Heart left ventricle (tissue), 13 donors: ENCODE results near the gene SHLD1.

Source experiments
- CTCF ChIP-seq, 12 donors: fragments of 200-600 bp; sonication (generic) in 4 of 12; IDR thresholded peaks; one replicate each; pipeline versions ENCODE4 v1.5.0 to v1.8.0; 2018 to 2022; ENCODE audit warnings: antibody characterized with exemption in 12 of 12, mild to moderate bottlenecking in 5 of 12
- POLR2A ChIP-seq, 2 donors: fragments of 450-650 bp; IDR thresholded peaks; one replicate each; pipeline ENCODE4 v1.6.1; 2017; ENCODE audit warnings: antibody characterized with exemption in 2 of 2, mild to moderate bottlenecking in 2 of 2, moderate library complexity in 2 of 2
- donor health status: ischemic (EF 13 %, LVEDD 7.1; RV severe dilation, severe dysfunction).
- donor health status: DM: no; HTN: yes; CAD: no.
- donor health status: DM: no; HTN: no; CAD: no.
- donor health status: ischemic (EF 25% LVEDD 6.9; RV normal size, moderate dysfunction).
- donor health status: ischemic (EF 25% LVEDD 5.7; RV mildly dilated, moderate dysfunction).
- donor health status: ischemic (EF 35%, LVEDD 5.7; RV mildly dilated, moderate dysfunction).
- donor health status: nonischemic (EF 11% LVEDD 7.7; RV severe dilation, severe dysfunction).
- donor health status: DM: yes; HTN: yes; CAD: no.
- donor health status: PGD.
- donor health status: ischemic (EF 29% LVEDD 5.4; RV normal size, mild dysfunction).
- donor health status: nonischemic (EF 23%, LVEDD 6.1; RV moderate dilation, normal function).

DNA sequence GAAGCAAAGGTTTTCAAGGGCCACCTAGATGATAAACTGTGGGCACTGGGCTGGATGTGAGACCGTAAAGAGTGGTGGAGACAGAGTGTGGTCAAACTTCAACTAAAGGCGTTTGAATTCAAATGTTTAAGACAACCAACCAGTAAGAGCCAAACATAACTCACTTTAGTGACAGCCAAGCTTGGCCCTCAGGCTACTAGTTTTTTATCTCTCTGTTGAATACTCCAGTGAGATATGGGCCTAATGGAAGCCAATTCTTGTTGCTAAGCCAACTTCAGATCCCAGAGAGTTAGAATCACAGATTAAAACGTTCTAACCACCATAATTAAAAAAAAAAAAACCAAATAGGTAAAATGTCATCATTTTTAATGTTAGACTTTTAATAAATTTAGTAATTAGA is 142.9 kb downstream of the SHLD1 start:
- TF ChIP-seq CTCF (IDR thresholded peaks at IDR 0.05) (no peak), POLR2A (IDR thresholded peaks at IDR 0.05) (no peak)
